LHCN-M2 (cell line): Measurements from ENCODE around the gene ASB4. TPM values are rescaled to one million over a fixed set of nuclear protein-coding genes. Genes with fewer than 3 reads are reported as not detected.
"Not testable (repeated sequence)": the region's sequence is repeated elsewhere in the genome, so short reads cannot be mapped to it uniquely, and the experiment has no call there.

ENCODE experiments used
- DNase-seq: peaks from one replicate; pipeline ENCODE4 v3.0.0-alpha.2; 2012; ENCODE audit warnings: low read depth
- total RNA-seq: library from RNA; depleted of rRNA; stranded (reverse); fragments of >200 nt; gene quantifications from 2 replicates; pipeline ENCODE4 v1.2.3, GENCODE V29; 2014

Gene ASB4
- total RNA-seq, 1 experiment from 2014 or later: 0.06 TPM

- DNase-seq: not testable (repeated sequence)
These were observed 66.5 kb downstream of the ASB4 start for GRCh38 chr7:95552010-95552926.

GRCh38 chr7:95553939-95554338 lies 68.2 kb downstream of the ASB4 start:
- no peak for DNase-seq

GRCh38 chr7:95556777-95557176 lies 71.0 kb downstream of the ASB4 start:
- DNase-seq: no peak

GRCh38 chr7:95558864-95559263 lies 73.1 kb downstream of the ASB4 start:
- DNase-seq: no peak

GRCh38 chr7:95560674-95561073 lies 74.9 kb downstream of the ASB4 start:
- DNase-seq: no peak

- DNase-seq: peak; percentile 23
These were observed 84.0 kb downstream of the ASB4 start for GRCh38 chr7:95569720-95570119.

GRCh38 chr7:95577137-95577536 lies 91.4 kb downstream of the ASB4 start:
- DNase-seq: no peak

- DNase-seq: no peak
These were observed 92.6 kb downstream of the ASB4 start for GRCh38 chr7:95578299-95578855.

- no peak for DNase-seq
These were observed 93.6 kb downstream of the ASB4 start for GRCh38 chr7:95579318-95579717.

- DNase-seq: no peak
These were observed 95.7 kb downstream of the ASB4 start for GRCh38 chr7:95581467-95581866.

GRCh38 chr7:95582578-95583293 lies 97.0 kb downstream of the ASB4 start:
- no peak for DNase-seq

- DNase-seq: no peak
These were observed 98.3 kb downstream of the ASB4 start for GRCh38 chr7:95583834-95584621.

GRCh38 chr7:95584769-95585425 lies 99.2 kb downstream of the ASB4 start:
- no peak for DNase-seq

- DNase-seq: no peak
These were observed 99.7 kb downstream of the ASB4 start for GRCh38 chr7:95585426-95585789.

- no peak for DNase-seq
These were observed 101.2 kb downstream of the ASB4 start for GRCh38 chr7:95586951-95587301.

GRCh38 chr7:95589031-95589430 lies 103.3 kb downstream of the ASB4 start:
- DNase-seq: no peak

- DNase-seq: no peak
These were observed 104.0 kb downstream of the ASB4 start for GRCh38 chr7:95589766-95590165.
